HepG2 (cell line): ENCODE measurements around the gene CCDC201. TPM values are rescaled to one million over a fixed set of nuclear protein-coding genes. Genes with fewer than 3 reads are reported as not detected.

Experiments used
- ATF2 ChIP-seq: sonication (generic); formaldehyde crosslinking; IDR thresholded peaks from 2 replicates; pipeline ENCODE4 v1.4.0; 2020; ENCODE audit warnings: missing genetic modification reagents
- DRAP1 ChIP-seq: IDR thresholded peaks from 2 replicates; pipeline ENCODE4 v1.6.1; 2016; ENCODE audit warnings: missing genetic modification reagents, missing compliant biosample characterization
- ESRRA ChIP-seq: sonication (generic); formaldehyde crosslinking; IDR thresholded peaks from 2 replicates; pipeline ENCODE4 v1.5.1; 2020; ENCODE audit warnings: mild to moderate bottlenecking, low read depth, missing genetic modification reagents
- LCORL ChIP-seq, 2 experiments: fragments of 450-650 bp in 1 of 2; sonication (generic) in 1 of 2; formaldehyde crosslinking in 1 of 2; IDR thresholded peaks; 2 replicates each; pipeline versions ENCODE4 v1.5.0 to v1.6.1; 2017 to 2020; ENCODE audit warnings: antibody characterized with exemption in 1 of 2, missing genetic modification reagents in 1 of 2
- MXD1 ChIP-seq: sonication (generic); formaldehyde crosslinking; IDR thresholded peaks from 2 replicates; pipeline ENCODE4 v1.4.0; 2020; ENCODE audit warnings: mild to moderate bottlenecking, missing genetic modification reagents
- PAXIP1 ChIP-seq: sonication (generic); formaldehyde crosslinking; conservative IDR thresholded peaks from 2 replicates; pipeline ENCODE4 v1.4.0; 2020; ENCODE audit warnings: mild to moderate bottlenecking, missing genetic modification reagents, moderate library complexity
- RNF2 ChIP-seq: fragments of 450-650 bp; conservative IDR thresholded peaks from 2 replicates; pipeline ENCODE4 v1.6.1; 2016; ENCODE audit warnings: low read depth
- STAT6 ChIP-seq: sonication (generic); formaldehyde crosslinking; IDR thresholded peaks from 2 replicates; pipeline ENCODE4 v1.4.0; 2020; ENCODE audit warnings: missing genetic modification reagents, mild to moderate bottlenecking, borderline replicate concordance
- TEF ChIP-seq: sonication (generic); formaldehyde crosslinking; IDR thresholded peaks from 2 replicates; pipeline ENCODE4 v1.5.0; 2020; ENCODE audit warnings: missing genetic modification reagents
- TOPORS ChIP-seq: sonication (generic); formaldehyde crosslinking; IDR thresholded peaks from 2 replicates; pipeline ENCODE4 v1.8.0; 2023; ENCODE audit warnings: mild to moderate bottlenecking, missing genetic modification reagents
- ZBTB8A ChIP-seq: sonication (generic); formaldehyde crosslinking; IDR thresholded peaks from 2 replicates; pipeline ENCODE4 v1.4.0; 2020; ENCODE audit warnings: mild to moderate bottlenecking, low read depth, missing genetic modification reagents, borderline replicate concordance
- ZFYVE20 ChIP-seq: sonication (generic); formaldehyde crosslinking; IDR thresholded peaks from 2 replicates; pipeline ENCODE4 v1.8.0; 2023; ENCODE audit warnings: low read depth, mild to moderate bottlenecking, moderate library complexity, missing genetic modification reagents, borderline replicate concordance
- ZNF281 ChIP-seq: sonication (generic); formaldehyde crosslinking; IDR thresholded peaks from 2 replicates; pipeline ENCODE4 v1.4.0; 2020; ENCODE audit warnings: missing genetic modification reagents, borderline replicate concordance
- polyA plus RNA-seq, 8 experiments: library from polyadenylated mRNA; depleted of rRNA in 3 of 8; stranded (reverse) in 7 of 8; unstranded in 1 of 8; fragments of >200 nt; fragmentation: Illumina TruSeq in 4 of 8; extraction: Trizol in 4 of 8; gene quantifications; 2 replicates each; pipeline versions ENCODE4 v1.2.1 to v1.2.3, GENCODE V29; 2011 to 2016; ENCODE audit warnings: low read depth in 4 of 8, missing spikeins in 1 of 8, mixed read lengths in 1 of 8; ENCODE audit not compliant: insufficient read depth in 1 of 8
- total RNA-seq, 5 experiments: library from RNA; depleted of rRNA; stranded (reverse); fragments of >200 nt; fragmentation: Illumina TruSeq; extraction: Trizol; gene quantifications; 2 replicates each; pipeline ENCODE4 v1.2.3, GENCODE V29; 2016; ENCODE audit warnings: low read depth in 1 of 5

The CCDC201 gene
- total and polyA plus RNA-seq, 2 of the 13 experiments (the other 11 are each of a cell fraction or from before 2014, with no cell fraction given), result 0.92 TPM; not detected in 1

GRCh38 chr7:45881759-45882464, 9.0 kb upstream of the CCDC201 start (continued):
- TF ChIP-seq STAT6 (CRISPR knock-in tag), result peak; percentile 95
- no peak for TF ChIP-seq RNF2
- TF ChIP-seq MXD1 (CRISPR knock-in tag), result no peak; the same call in 1 of the 2 replicates
- no peak for TF ChIP-seq TEF (CRISPR knock-in tag)
- peak; percentile 97 for TF ChIP-seq PAXIP1 (CRISPR knock-in tag)
- TF ChIP-seq ZFYVE20 (CRISPR knock-in tag), result no peak
- no peak; the same call in 1 of the 2 replicates for TF ChIP-seq ZBTB8A (CRISPR knock-in tag)
- peak; percentile 45; the same call in 1 of the 2 replicates for TF ChIP-seq LCORL (IDR thresholded peaks at IDR 0.05)
- peak; percentile 97 for TF ChIP-seq LCORL (CRISPR knock-in tag; IDR thresholded peaks at IDR 0.05)
- peak; percentile 88 for TF ChIP-seq DRAP1 (CRISPR knock-in tag)
- peak; percentile 89 for TF ChIP-seq ATF2 (CRISPR knock-in tag)
- no peak for TF ChIP-seq TOPORS (CRISPR knock-in tag)
- TF ChIP-seq ESRRA (CRISPR knock-in tag), result peak; percentile 86
- peak; percentile 75; the same call in 1 of the 2 replicates for TF ChIP-seq ZNF281 (CRISPR knock-in tag)
- TF ChIP-seq, all 625 proteins: peak for 349
